ENCODE measurements around the gene B2M. TPM values are rescaled to one million over a fixed set of nuclear protein-coding genes. Genes with fewer than 3 reads are reported as not detected.

B2M gene
- total RNA-seq, 1 experiment from 2014 or later, result 388 TPM

- Histone ChIP-seq H4K20me1 (ENCODE audit: insufficient read depth) (no peaks in the 10 kb centered on the region), H3K9me3 (ENCODE audit: control insufficient read depth in 1 of 2, insufficient read depth in 1 of 2, low read depth in 1 of 2, low read length in 2 of 2) (no peaks in the 10 kb centered on the region), H3K4me3 (replicated peaks in 1 of 2; ENCODE audit: low read depth in 1 of 2, low read length in 2 of 2) (no peak overlapping the region), H3K36me3 (ENCODE audit: control insufficient read depth in 1 of 2, insufficient read depth in 2 of 2, low read length in 2 of 2) (no peaks in the 10 kb centered on the region), H2AFZ (ENCODE audit: low read depth, low read length, poor library complexity, severe bottlenecking) (no peak overlapping the region), H3K9me2 (ENCODE audit: insufficient read depth) (no peaks in the 10 kb centered on the region), H3K27ac (ENCODE audit: low read depth, low read length) (no peak overlapping the region), H3K79me2 (ENCODE audit: insufficient read depth, low read length) (no peaks in the 10 kb centered on the region), H3K4me2 (ENCODE audit: low read length) (no peak overlapping the region), H3K4me1 (ENCODE audit: control insufficient read depth in 1 of 2, insufficient read depth in 2 of 2, low read length in 2 of 2) (peaks cover 3 to 5% of the 10 kb centered on the region in 2 experiments), H3K9ac (ENCODE audit: low read length) (no peak overlapping the region), H3K27me3 (ENCODE audit: insufficient read depth, low read length) (no peaks in the 10 kb centered on the region)
- ChIA-PET POLR2A (interaction anchor here (1.1 kb wide), 1 partner anchor 42 kb away, joined by 3 read pairs; the partner anchor contains the start of genes B2M and PATL2), CTCF (no interaction called here), RAD21 (ENCODE audit: low non-redundant PET in 1 of 2, low total read pairs in 2 of 2, uncharacterized antibody in 2 of 2, unreplicated experiment in 2 of 2) (no interaction called here)
- intact Hi-C loops (cut with micrococcal nuclease), result no loop called here
- DNase-seq (ENCODE audit: low read depth, low spot score) (no peak), ATAC-seq (no peak)
- TF ChIP-seq, protein P1, sequence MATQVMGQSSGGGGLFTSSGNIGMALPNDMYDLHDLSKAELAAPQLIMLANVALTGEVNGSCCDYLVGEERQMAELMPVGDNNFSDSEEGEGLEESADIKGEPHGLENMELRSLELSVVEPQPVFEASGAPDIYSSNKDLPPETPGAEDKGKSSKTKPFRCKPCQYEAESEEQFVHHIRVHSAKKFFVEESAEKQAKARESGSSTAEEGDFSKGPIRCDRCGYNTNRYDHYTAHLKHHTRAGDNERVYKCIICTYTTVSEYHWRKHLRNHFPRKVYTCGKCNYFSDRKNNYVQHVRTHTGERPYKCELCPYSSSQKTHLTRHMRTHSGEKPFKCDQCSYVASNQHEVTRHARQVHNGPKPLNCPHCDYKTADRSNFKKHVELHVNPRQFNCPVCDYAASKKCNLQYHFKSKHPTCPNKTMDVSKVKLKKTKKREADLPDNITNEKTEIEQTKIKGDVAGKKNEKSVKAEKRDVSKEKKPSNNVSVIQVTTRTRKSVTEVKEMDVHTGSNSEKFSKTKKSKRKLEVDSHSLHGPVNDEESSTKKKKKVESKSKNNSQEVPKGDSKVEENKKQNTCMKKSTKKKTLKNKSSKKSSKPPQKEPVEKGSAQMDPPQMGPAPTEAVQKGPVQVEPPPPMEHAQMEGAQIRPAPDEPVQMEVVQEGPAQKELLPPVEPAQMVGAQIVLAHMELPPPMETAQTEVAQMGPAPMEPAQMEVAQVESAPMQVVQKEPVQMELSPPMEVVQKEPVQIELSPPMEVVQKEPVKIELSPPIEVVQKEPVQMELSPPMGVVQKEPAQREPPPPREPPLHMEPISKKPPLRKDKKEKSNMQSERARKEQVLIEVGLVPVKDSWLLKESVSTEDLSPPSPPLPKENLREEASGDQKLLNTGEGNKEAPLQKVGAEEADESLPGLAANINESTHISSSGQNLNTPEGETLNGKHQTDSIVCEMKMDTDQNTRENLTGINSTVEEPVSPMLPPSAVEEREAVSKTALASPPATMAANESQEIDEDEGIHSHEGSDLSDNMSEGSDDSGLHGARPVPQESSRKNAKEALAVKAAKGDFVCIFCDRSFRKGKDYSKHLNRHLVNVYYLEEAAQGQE (IDR thresholded peaks at IDR 0.05; ENCODE audit: low read depth), result no peak
- no peak for TF ChIP-seq EZH2phosphoT487 (IDR thresholded peaks at IDR 0.05; ENCODE audit: borderline replicate concordance)
- TF ChIP-seq ZNF274 (IDR thresholded peaks at IDR 0.05; ENCODE audit: low read depth, low read length), result no peak
- no peak for TF ChIP-seq CBX3 (IDR thresholded peaks at IDR 0.05; ENCODE audit: low read depth)
- no peak for TF ChIP-seq ZFX (IDR thresholded peaks at IDR 0.05)
- no peak for TF ChIP-seq RAD21 (IDR thresholded peaks at IDR 0.05; ENCODE audit: low read depth)
- no peak for TF ChIP-seq ATF3 (IDR thresholded peaks at IDR 0.05)
- no peak for TF ChIP-seq POLR2A (IDR thresholded peaks at IDR 0.05; ENCODE audit: borderline replicate concordance, extremely low read depth, insufficient read depth, insufficient read length)
- no peak for TF ChIP-seq EZH2 (IDR thresholded peaks at IDR 0.05)
- TF ChIP-seq, protein P2, sequence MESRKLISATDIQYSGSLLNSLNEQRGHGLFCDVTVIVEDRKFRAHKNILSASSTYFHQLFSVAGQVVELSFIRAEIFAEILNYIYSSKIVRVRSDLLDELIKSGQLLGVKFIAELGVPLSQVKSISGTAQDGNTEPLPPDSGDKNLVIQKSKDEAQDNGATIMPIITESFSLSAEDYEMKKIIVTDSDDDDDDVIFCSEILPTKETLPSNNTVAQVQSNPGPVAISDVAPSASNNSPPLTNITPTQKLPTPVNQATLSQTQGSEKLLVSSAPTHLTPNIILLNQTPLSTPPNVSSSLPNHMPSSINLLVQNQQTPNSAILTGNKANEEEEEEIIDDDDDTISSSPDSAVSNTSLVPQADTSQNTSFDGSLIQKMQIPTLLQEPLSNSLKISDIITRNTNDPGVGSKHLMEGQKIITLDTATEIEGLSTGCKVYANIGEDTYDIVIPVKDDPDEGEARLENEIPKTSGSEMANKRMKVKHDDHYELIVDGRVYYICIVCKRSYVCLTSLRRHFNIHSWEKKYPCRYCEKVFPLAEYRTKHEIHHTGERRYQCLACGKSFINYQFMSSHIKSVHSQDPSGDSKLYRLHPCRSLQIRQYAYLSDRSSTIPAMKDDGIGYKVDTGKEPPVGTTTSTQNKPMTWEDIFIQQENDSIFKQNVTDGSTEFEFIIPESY (IDR thresholded peaks at IDR 0.05; ENCODE audit: extremely low read depth, insufficient replicate concordance, low read length), result no peak
- TF ChIP-seq TCF7L2 (IDR thresholded peaks at IDR 0.05; ENCODE audit: borderline replicate concordance, extremely low read depth, insufficient read depth, insufficient read length), result no peak
- TF ChIP-seq YY1 (IDR thresholded peaks at IDR 0.05; ENCODE audit: extremely low read depth, insufficient replicate concordance, low read depth, low read length), result no peak
- TF ChIP-seq SIN3A (IDR thresholded peaks at IDR 0.05; ENCODE audit: low read depth), result no peak
- no peak for TF ChIP-seq SRF (IDR thresholded peaks at IDR 0.05; ENCODE audit: low read depth)
- no peak for TF ChIP-seq FOSL1 (IDR thresholded peaks at IDR 0.05; ENCODE audit: low read depth)
- no TSS peak for BruUV-seq (replicated peaks)
These were observed 42.4 kb upstream of the B2M start for GRCh38 chr15:44668921-44669320.
